Purkinje cell (primary cell): ENCODE measurements around the gene GRHL3. TPM values are rescaled to one million over a fixed set of nuclear protein-coding genes. Genes with fewer than 3 reads are reported as not detected.

Experiments
- polyA plus RNA-seq: library from polyadenylated mRNA; unstranded; fragments of >200 nt; fragmentation: Nextera tagmentation; gene quantifications from 2 replicates; pipeline ENCODE4 v1.2.1, GENCODE V29; 2014

The GRHL3 gene
- polyA plus RNA-seq, result 0.13 TPM in 1 of 2 replicates, not detected in the other

DNA sequence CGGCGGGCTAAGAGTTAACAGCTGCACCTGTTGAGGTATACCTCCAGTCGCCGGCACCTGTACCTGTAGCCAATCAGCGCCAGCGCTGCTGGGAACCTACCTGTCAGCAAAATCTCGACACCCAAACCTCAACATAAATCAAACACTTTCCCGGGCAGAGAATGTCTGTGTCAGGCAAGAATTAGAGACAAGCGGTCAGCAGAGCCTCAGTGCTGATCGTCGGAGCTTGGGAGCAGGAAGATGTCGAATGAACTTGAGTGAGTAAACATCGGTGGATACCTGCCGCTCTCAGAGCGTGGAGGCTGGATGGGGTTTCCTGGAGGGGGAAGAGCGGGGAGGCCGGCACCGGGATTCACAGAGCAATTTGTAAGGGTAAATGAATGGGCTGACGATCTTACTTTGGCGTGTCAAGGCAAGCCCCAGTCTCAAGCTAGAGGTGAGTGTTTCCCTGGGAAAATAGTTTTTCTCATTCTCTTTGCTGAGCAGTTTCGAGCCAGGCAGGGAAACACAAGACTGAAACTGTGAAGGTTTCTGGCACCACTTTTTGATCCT, at the start of gene GRHL3:
GRHL3 (plus strand) TSS at position 46 of the 552 bp plus-strand sequence; CDS start at position 241, 195 bp downstream.

Other genes with a start within 250 kb of the GRHL3 start
- not detected in 2 replicates for gene MYOM3, start 207.2 kb upstream of the GRHL3 start, polyA plus RNA-seq
- gene IL22RA1, start 176.2 kb upstream of the GRHL3 start, polyA plus RNA-seq, result not detected in 2 replicates
- gene IFNLR1, start 132.1 kb upstream of the GRHL3 start, polyA plus RNA-seq, result not detected in 2 replicates
- gene STPG1, start 94.4 kb downstream of the GRHL3 start, polyA plus RNA-seq, result 20.4 and 21.3 TPM in 2 replicates
- gene NIPAL3, start 96.4 kb downstream of the GRHL3 start, polyA plus RNA-seq, result 22.7 and 29.0 TPM in 2 replicates
- 0.78 and 2.0 TPM in 2 replicates for gene RCAN3, start 183.5 kb downstream of the GRHL3 start, polyA plus RNA-seq
- gene NCMAP, start 236.7 kb downstream of the GRHL3 start, polyA plus RNA-seq, result not detected in 2 replicates